NOMO-1 treated with DMSO at 0.1 percent for 48 hours (cell line): ENCODE data around the gene EXOSC9.
A peak's percentile ranks its signal among the peaks of the same experiment; 100 is the strongest.

Source experiments
- DNase-seq: peaks from one replicate; lab custom pipeline; 2025; ENCODE audit not compliant: unreplicated experiment; lab: John Stamatoyannopoulos, UW

EXOSC9 gene

DNA sequence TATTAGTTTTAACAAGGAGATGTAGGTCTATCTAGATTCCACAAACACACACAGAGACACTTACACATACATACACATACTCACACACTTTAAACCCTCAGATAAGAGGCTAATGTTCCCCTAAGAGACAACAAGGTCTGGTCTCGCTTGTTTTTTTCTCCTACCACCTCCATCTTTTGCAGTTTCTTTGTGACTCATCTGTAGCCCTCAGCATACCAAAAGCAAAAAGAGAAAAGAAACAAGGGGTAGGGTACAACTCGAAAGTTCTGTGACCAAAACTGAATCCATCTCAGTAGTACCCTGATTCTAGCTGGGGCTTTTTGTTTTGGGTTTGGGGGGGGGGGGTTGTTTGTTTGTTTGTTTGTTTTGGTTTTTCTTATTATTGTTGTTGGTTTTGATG is 12.2 kb upstream of the EXOSC9 start:
- DNase-seq = no peak

GRCh38 chr4:121789455-121789854 is 11.7 kb upstream of the EXOSC9 start:
- DNase-seq = no peak

DNA sequence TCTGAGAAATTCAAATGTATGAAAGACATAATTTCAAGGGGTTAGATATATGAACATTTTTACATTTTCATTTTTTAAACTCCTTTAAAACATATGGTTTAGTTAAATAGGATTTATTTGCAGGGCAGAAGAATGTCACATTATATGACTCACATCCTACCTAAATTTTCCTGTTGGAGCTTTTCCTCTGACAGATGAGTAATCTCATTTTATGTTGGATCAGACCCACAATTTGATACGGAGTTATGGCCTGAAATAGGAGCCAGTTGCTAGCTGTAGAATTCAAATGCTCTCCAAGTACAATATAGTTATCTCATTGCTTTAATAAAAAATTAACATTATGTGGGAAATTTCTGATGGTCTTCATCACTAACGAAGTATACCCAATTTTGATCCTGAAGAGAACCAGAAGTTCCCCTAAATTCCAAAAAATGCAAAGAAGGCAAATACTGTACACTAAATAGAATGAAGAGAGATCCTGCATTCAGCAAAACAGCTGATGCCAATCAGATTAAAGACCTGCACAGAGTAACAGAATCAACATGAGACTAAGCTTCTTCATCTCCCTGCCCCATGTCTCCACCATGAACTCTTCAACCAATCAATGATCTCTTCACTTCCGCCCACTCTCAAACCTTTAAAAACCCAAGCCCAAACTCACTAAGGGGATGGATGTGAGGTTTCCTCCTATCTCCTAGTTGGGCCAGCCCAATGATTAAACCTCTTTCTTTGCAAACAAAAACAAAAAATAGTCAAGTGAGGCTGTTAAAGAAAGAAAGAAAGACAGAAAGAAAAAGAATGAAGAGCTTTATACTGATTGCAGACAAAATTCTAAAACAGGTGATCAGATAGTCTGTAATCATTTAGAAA is 10.9 kb upstream of the EXOSC9 start:
- DNase-seq = no peak

- DNase-seq = no peak
Measured at GRCh38 chr4:121790976-121791375, 10.1 kb upstream of the EXOSC9 start.

DNA sequence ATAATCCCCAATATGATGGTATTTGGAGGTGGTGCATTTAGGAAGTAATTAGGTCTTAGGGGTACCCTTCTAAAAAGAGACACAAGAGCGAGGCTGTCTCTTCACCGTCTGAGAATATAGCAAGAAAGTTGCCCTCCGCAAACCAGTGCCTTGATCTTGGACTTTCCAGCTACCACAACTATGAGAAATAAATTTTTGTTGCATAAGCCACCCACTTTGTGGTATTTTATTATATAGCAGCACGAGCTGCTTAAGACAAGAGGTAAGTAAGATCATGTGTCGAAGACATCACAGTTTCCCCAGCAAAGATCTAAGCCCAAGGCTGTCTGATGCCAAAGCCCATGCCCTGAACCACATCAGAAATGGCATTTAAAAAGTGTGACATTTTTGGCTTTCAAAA is 9.6 kb upstream of the EXOSC9 start:
- no peak for DNase-seq

- DNase-seq = no peak
Measured at GRCh38 chr4:121792966-121793365, 8.2 kb upstream of the EXOSC9 start.

GRCh38 chr4:121794505-121795188 is 6.5 kb upstream of the EXOSC9 start:
- no peak for DNase-seq

- no peak for DNase-seq
Measured at GRCh38 chr4:121796283-121796682, 4.8 kb upstream of the EXOSC9 start.

DNA sequence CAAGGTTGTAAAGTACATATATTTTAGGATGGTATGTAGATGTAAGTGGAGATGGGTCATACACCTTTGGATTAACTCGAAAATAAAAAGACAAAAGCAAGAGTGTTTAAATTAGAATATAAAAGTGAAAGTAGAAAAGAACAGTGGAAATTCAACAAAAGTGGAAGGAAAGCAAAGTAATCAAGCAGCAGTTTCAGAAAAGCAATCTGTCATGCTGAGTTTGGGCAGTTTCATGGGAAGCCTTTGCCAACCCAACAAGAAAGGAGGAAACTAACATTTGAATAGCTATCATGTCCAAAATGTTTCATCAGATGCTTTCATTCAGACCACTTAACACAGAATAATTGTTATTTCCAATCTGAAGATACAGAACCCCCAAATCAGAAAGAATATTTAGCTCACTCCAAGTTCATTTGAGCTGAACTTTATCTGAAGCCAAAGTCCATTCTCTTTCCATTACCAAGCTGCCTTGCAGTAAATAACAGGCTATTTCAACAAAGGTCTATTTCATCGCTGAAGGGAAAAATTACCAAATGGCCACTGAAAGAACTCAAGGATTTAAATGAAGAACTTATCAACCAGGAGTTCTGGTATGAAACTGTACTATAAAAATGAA is 1.8 kb upstream of the EXOSC9 start:
- peak; percentile 20 for DNase-seq

DNA sequence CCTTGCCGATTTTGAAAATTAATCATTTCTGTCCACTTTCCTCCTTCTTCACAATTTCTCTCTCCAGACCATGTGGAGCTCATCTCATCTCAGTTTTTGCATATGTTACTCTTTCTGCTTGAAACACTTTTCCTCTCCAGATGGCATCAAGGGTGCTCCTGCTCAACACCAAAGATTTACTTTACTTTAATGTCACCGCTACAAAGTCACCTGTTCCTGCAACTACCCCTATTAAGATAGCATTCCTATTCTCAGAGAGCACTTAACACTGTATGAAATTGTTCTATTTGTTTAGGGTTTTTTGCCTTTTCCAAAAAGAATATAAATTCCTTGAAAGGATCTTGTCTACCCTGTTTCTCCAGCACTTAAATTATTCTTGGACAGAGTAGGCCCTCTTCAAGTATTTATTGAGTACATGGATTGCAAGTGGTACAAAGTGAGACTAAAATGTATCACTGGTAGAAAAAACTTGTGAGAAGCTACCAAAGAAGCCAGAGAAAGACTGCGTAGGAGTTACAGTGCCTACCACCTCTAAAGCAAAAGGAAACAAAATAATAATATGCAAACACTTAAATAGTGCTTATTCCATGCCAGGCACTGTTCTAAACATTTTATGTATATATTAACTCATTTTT is 1.1 kb upstream of the EXOSC9 start:
- DNase-seq = no peak

GRCh38 chr4:121800638-121800960 is 524 bp upstream of the EXOSC9 start:
- DNase-seq = no peak

- no peak for DNase-seq
Measured at GRCh38 chr4:121801715-121802075, 572 bp downstream of the EXOSC9 start.

GRCh38 chr4:121806411-121806810 is 5.3 kb downstream of the EXOSC9 start:
- no peak for DNase-seq

DNA sequence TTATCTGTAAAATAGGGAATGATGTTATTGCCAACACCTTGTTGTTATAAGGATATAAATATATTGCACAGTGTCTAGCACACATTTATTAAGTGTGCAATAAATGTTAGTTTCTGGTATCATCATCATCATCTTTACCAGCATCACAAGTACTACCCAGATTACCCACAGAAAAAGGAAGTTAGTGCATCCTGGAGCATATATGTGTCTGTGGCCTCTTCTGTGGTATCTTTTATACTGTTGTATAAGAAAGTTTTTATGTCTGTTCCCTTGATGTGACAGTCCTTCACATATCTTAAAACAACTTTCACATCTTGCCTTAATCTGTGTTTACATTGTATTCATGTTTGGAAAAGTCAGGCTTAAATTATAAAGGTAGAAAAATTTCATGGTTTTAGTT is 10.0 kb downstream of the EXOSC9 start:
- DNase-seq = no peak

DNA sequence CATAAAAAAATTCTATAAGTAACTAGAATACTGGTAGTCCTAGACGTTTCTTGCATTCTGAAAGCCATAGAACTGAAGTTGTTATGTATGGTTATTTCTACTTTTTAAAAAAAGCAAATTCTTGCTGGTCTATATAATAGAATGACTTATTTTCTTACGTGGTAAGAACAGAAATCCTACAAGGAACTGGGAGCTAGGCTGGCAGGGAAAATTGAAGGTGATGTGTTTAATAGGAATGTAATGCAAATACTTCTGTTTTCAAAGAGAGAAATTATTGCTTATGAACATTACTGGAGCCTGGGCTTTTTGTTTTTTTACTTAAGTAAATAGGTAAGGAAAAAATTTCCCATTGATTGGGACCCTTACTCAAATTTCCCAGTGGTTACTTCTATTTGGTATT is 13.6 kb downstream of the EXOSC9 start:
- no peak for DNase-seq

DNA sequence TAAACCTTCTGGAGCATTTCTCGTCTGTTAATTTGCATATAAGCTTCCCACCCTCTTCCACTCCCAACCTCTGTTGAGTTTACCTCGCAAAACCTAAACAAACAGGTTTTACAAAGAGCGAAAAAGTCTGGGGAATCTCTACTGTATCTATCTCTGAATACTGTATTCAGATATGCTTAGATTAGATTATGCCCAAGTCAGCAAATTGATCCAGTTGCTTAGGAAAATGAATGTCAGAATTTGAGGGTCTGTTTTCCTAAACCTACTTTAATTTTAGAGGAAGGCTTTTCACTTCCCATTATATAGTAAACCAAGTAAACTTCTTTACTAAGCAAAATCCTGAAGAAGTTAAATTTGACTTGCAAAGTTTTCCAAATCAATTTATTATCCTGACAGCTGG is 15.9 kb downstream of the EXOSC9 start:
- DNase-seq = no peak

DNA sequence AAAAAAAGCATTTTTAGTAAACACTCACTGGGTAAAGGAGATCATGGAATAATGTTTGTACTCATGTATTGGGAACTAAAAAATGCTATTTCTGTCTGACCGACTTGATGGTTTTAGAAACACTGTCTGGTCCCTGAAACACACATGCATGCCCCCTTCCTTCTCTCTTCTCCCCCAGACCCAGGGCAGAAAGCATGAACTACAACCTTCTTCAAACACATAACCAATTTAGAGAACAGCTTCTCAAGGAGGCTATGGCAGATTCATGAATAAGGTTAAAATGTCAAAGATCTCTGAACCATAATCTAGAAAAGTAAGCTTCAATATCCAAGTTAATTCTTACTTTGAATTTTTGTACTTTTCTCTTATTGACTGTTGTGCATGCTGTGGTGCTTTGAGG is 16.6 kb downstream of the EXOSC9 start:
- DNase-seq = no peak

DNA sequence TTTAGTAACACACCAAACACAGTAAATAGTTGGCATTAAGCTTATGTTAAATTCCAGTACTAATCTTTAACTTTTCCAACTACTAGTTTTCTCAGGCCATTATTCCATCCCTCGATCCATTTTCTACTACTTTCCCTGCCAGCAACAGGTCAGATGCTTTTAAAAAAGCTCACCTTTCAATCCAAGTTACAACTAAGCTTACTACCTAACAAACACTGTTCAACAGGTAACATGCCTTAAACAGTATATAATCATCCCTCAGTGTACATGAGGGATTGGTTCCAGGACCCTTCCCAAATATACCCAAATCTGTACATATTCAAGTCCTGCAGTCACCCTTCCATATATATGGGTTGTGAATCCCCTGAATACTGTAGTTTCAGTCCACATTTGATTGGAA is 17.1 kb downstream of the EXOSC9 start:
- DNase-seq = no peak

GRCh38 chr4:121819216-121819965 is 18.3 kb downstream of the EXOSC9 start:
- DNase-seq = no peak

DNA sequence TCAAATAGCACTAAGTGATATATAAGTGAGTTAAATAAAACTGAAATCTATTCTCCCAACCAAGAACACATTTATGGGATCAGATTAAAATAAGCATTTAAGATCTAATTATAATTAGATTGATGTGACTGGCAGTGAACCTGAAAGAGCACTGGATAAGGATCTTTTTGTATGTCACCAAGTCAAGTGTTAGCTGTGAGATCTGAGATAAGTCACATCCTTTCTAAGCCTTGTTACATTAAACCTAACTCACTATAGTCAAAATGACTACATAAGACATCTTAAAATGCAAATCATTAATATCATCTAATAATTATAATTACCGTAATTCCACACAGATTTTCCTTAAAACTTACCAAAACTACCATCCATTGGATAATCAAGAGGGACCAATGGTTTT is 20.9 kb downstream of the EXOSC9 start:
- DNase-seq = no peak
